Fibroblast of skin of right quadriceps (primary cell): ENCODE measurements around the gene ATXN1.
"Not testable (repeated sequence)": the region's sequence is repeated elsewhere in the genome, so short reads cannot be mapped to it uniquely, and the experiment has no call there.

ENCODE experiments used
- DNase-seq: peaks from one replicate; pipeline ENCODE4 v3.0.0-alpha.2; 2013

Gene ATXN1

GRCh38 chr6:16400248-16400760 lies 361.0 kb downstream of the ATXN1 start:
- no peak for DNase-seq

- no peak for DNase-seq
These were observed 361.6 kb downstream of the ATXN1 start for GRCh38 chr6:16399695-16400094.

- DNase-seq, result no peak
These were observed 362.1 kb downstream of the ATXN1 start for GRCh38 chr6:16399158-16399557.

GRCh38 chr6:16398587-16398986 lies 362.7 kb downstream of the ATXN1 start:
- DNase-seq, result peak; percentile 79

GRCh38 chr6:16397623-16398022 lies 363.6 kb downstream of the ATXN1 start:
- DNase-seq, result peak; percentile 39

- no peak for DNase-seq
These were observed 364.6 kb downstream of the ATXN1 start for GRCh38 chr6:16396497-16397319.

- DNase-seq, result no peak
These were observed 366.6 kb downstream of the ATXN1 start for GRCh38 chr6:16394632-16395031.

GRCh38 chr6:16393326-16393725 lies 367.9 kb downstream of the ATXN1 start:
- DNase-seq, result no peak

- DNase-seq, result no peak
These were observed 369.2 kb downstream of the ATXN1 start for GRCh38 chr6:16392010-16392409.

GRCh38 chr6:16391451-16391912 lies 369.8 kb downstream of the ATXN1 start:
- peak; percentile 49 for DNase-seq

GRCh38 chr6:16390909-16391450 lies 370.3 kb downstream of the ATXN1 start:
- not testable (repeated sequence) for DNase-seq

GRCh38 chr6:16389642-16390041 lies 371.6 kb downstream of the ATXN1 start:
- no peak for DNase-seq

GRCh38 chr6:16388488-16388887 lies 372.8 kb downstream of the ATXN1 start:
- peak; percentile 60 for DNase-seq

GRCh38 chr6:16386057-16386456 lies 375.2 kb downstream of the ATXN1 start:
- DNase-seq, result no peak

GRCh38 chr6:16383607-16384206 lies 377.6 kb downstream of the ATXN1 start:
- no peak for DNase-seq

- DNase-seq, result not testable (repeated sequence)
These were observed 379.3 kb downstream of the ATXN1 start for GRCh38 chr6:16381968-16382367.

- DNase-seq, result no peak
These were observed 380.9 kb downstream of the ATXN1 start for GRCh38 chr6:16380220-16380809.

GRCh38 chr6:16378360-16378759 lies 382.9 kb downstream of the ATXN1 start:
- not testable (repeated sequence) for DNase-seq

- no peak for DNase-seq
These were observed 383.8 kb downstream of the ATXN1 start for GRCh38 chr6:16377470-16377869.

GRCh38 chr6:16375843-16376242 lies 385.4 kb downstream of the ATXN1 start:
- no peak for DNase-seq

GRCh38 chr6:16375206-16375605 lies 386.1 kb downstream of the ATXN1 start:
- no peak for DNase-seq

- no peak for DNase-seq
These were observed 386.6 kb downstream of the ATXN1 start for GRCh38 chr6:16374461-16375200.

- DNase-seq, result no peak
These were observed 387.2 kb downstream of the ATXN1 start for GRCh38 chr6:16374016-16374415.
